Lower leg skin (tissue), 3 donors: ENCODE measurements around the gene CREB5.

Experiments used
- POLR2A ChIP-seq, 2 donors: fragments of 450-650 bp; IDR thresholded peaks; one replicate each; pipeline ENCODE4 v1.6.1; 2016 to 2017; ENCODE audit warnings: antibody characterized with exemption in 2 of 2, mild to moderate bottlenecking in 1 of 2, moderate library complexity in 1 of 2
- TF ChIP-seq, protein P1 (sequence below), 3 donors: fragments of 450-650 bp; IDR thresholded peaks; one replicate each; pipeline ENCODE4 v1.5.1; 2016; ENCODE audit warnings: antibody characterized with exemption in 3 of 3, mild to moderate bottlenecking in 3 of 3, moderate library complexity in 2 of 3

DNA sequence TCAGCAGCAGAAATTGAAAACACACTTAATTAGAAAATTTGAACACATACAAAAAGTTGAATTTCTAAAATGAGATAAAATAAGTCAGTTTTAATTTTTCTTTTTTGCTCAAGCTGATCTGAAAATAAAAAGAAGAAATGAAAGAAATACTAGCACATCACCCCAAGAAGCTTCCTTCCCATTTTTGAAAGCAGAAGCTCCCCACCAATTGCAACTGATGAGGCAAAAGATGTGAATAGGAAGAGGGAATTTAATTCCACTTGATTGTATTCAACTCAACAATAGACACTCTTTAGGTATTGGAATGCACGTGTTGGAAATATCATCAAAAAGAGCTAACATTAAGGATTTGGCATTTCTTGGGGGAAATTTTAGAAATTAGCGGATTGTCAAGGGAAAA is 370.0 kb downstream of the CREB5 start:
- TF ChIP-seq, protein P1, sequence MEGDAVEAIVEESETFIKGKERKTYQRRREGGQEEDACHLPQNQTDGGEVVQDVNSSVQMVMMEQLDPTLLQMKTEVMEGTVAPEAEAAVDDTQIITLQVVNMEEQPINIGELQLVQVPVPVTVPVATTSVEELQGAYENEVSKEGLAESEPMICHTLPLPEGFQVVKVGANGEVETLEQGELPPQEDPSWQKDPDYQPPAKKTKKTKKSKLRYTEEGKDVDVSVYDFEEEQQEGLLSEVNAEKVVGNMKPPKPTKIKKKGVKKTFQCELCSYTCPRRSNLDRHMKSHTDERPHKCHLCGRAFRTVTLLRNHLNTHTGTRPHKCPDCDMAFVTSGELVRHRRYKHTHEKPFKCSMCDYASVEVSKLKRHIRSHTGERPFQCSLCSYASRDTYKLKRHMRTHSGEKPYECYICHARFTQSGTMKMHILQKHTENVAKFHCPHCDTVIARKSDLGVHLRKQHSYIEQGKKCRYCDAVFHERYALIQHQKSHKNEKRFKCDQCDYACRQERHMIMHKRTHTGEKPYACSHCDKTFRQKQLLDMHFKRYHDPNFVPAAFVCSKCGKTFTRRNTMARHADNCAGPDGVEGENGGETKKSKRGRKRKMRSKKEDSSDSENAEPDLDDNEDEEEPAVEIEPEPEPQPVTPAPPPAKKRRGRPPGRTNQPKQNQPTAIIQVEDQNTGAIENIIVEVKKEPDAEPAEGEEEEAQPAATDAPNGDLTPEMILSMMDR (IDR thresholded peaks at IDR 0.05), result no peak
- TF ChIP-seq POLR2A (IDR thresholded peaks at IDR 0.05), result no peak
